Measurements from ENCODE around the gene EDIL3.

EDIL3 gene

GRCh38 chr5:84016085-84016484 lies 368.6 kb downstream of the EDIL3 start:
- H3K18ac ChIP-seq (ENCODE audit: low read length) = no peak overlapping the region
- no peaks in the 10 kb centered on the region for H3K9me3 ChIP-seq (replicated peaks in 1 of 2; ENCODE audit: control insufficient read depth in 2 of 2, insufficient read depth in 1 of 2, low read depth in 1 of 2, low read length in 2 of 2)
- no peak overlapping the region for H3K4ac ChIP-seq (ENCODE audit: low read length)
- no peak overlapping the region for H2AFZ ChIP-seq (ENCODE audit: low read length)
- WGBS, 2 donors (ENCODE audit: extremely low coverage in 2 of 2, insufficient read length in 2 of 2, insufficient replicate concordance in 1 of 2) = no CpG with 5 or more reads among the region's 3 CpGs
- H3K4me2 ChIP-seq (ENCODE audit: insufficient read depth, low read length, poor library complexity, severe bottlenecking) = no peak overlapping the region
- H3K23ac ChIP-seq (ENCODE audit: low read depth, low read length, poor library complexity) = no peak overlapping the region
- no peak overlapping the region for H2BK12ac ChIP-seq (ENCODE audit: low read length)
- H3K4me3 ChIP-seq (ENCODE audit: low read length in 2 of 2) = no peak overlapping the region
- no peak overlapping the region for H2BK120ac ChIP-seq (ENCODE audit: low read depth, low read length)
- DNase-seq (ENCODE audit: low spot score) = no peak
- no peaks in the 10 kb centered on the region for H3K27me3 ChIP-seq (ENCODE audit: control insufficient read depth in 3 of 3, insufficient read depth in 3 of 3, low read depth in 1 of 3, low read length in 3 of 3)
- H3K27ac ChIP-seq (replicated peaks; ENCODE audit: low read length) = no peak overlapping the region
- H2BK5ac ChIP-seq (ENCODE audit: low read length) = no peak overlapping the region
- no peaks in the 10 kb centered on the region for H3K79me1 ChIP-seq (ENCODE audit: low read depth, low read length)
- H3K4me1 ChIP-seq (ENCODE audit: control insufficient read depth in 2 of 2, insufficient read depth in 1 of 2, low read depth in 1 of 2, low read length in 2 of 2) = no peaks in the 10 kb centered on the region
- no peak overlapping the region for H2BK15ac ChIP-seq (ENCODE audit: low read length)
- H4K91ac ChIP-seq (ENCODE audit: low read depth, low read length, poor library complexity) = no peak overlapping the region
- H3K9ac ChIP-seq (ENCODE audit: low read depth, low read length, poor library complexity) = no peak overlapping the region
- H2AK5ac ChIP-seq (ENCODE audit: low read depth, low read length) = no peak overlapping the region
- H3K36me3 ChIP-seq (replicated peaks in 1 of 2; ENCODE audit: control insufficient read depth in 2 of 2, insufficient read depth in 2 of 2, low read length in 2 of 2) = no peaks in the 10 kb centered on the region
- no peak overlapping the region for H4K8ac ChIP-seq (ENCODE audit: low read depth, low read length)
- H3K14ac ChIP-seq (ENCODE audit: low read length) = no peak overlapping the region

GRCh38 chr5:84014966-84015365 lies 369.7 kb downstream of the EDIL3 start:
- H3K4me2 ChIP-seq (ENCODE audit: insufficient read depth, low read length, poor library complexity, severe bottlenecking) = no peak overlapping the region
- no peak overlapping the region for H3K4ac ChIP-seq (ENCODE audit: low read length)
- no peaks in the 10 kb centered on the region for H3K4me1 ChIP-seq (ENCODE audit: control insufficient read depth in 2 of 2, insufficient read depth in 1 of 2, low read depth in 1 of 2, low read length in 2 of 2)
- no peaks in the 10 kb centered on the region for H3K27me3 ChIP-seq (ENCODE audit: control insufficient read depth in 3 of 3, insufficient read depth in 3 of 3, low read depth in 1 of 3, low read length in 3 of 3)
- H3K9ac ChIP-seq (ENCODE audit: low read depth, low read length, poor library complexity) = no peak overlapping the region
- H2AFZ ChIP-seq (ENCODE audit: low read length) = no peak overlapping the region
- H3K18ac ChIP-seq (ENCODE audit: low read length) = no peak overlapping the region
- H3K9me3 ChIP-seq (replicated peaks in 1 of 2; ENCODE audit: control insufficient read depth in 2 of 2, insufficient read depth in 1 of 2, low read depth in 1 of 2, low read length in 2 of 2) = no peaks in the 10 kb centered on the region
- no peak overlapping the region for H2BK120ac ChIP-seq (ENCODE audit: low read depth, low read length)
- no peak overlapping the region for H2AK5ac ChIP-seq (ENCODE audit: low read depth, low read length)
- no peak for DNase-seq (ENCODE audit: low spot score)
- H3K4me3 ChIP-seq (ENCODE audit: low read length in 2 of 2) = no peak overlapping the region
- no peak overlapping the region for H2BK12ac ChIP-seq (ENCODE audit: low read length)
- no peak overlapping the region for H3K23ac ChIP-seq (ENCODE audit: low read depth, low read length, poor library complexity)
- no peak overlapping the region for H4K91ac ChIP-seq (ENCODE audit: low read depth, low read length, poor library complexity)
- H3K79me1 ChIP-seq (ENCODE audit: low read depth, low read length) = no peaks in the 10 kb centered on the region
- H2BK5ac ChIP-seq (ENCODE audit: low read length) = no peak overlapping the region
- no peak overlapping the region for H2BK15ac ChIP-seq (ENCODE audit: low read length)
- no peak overlapping the region for H3K27ac ChIP-seq (replicated peaks; ENCODE audit: low read length)
- no peak overlapping the region for H3K14ac ChIP-seq (ENCODE audit: low read length)
- H4K8ac ChIP-seq (ENCODE audit: low read depth, low read length) = no peak overlapping the region
- H3K36me3 ChIP-seq (replicated peaks in 1 of 2; ENCODE audit: control insufficient read depth in 2 of 2, insufficient read depth in 2 of 2, low read length in 2 of 2) = no peaks in the 10 kb centered on the region

- no peak overlapping the region for H3K18ac ChIP-seq (ENCODE audit: low read length)
- no CpG with 5 or more reads among the region's 2 CpGs for WGBS, 2 donors (ENCODE audit: extremely low coverage in 2 of 2, insufficient read length in 2 of 2, insufficient replicate concordance in 1 of 2)
- no peak overlapping the region for H2BK120ac ChIP-seq (ENCODE audit: low read depth, low read length)
- H3K36me3 ChIP-seq (replicated peaks in 1 of 2; ENCODE audit: control insufficient read depth in 2 of 2, insufficient read depth in 2 of 2, low read length in 2 of 2) = no peaks in the 10 kb centered on the region
- no peak overlapping the region for H2BK5ac ChIP-seq (ENCODE audit: low read length)
- no peak overlapping the region for H2AFZ ChIP-seq (ENCODE audit: low read length)
- H2BK12ac ChIP-seq (ENCODE audit: low read length) = no peak overlapping the region
- H3K4me3 ChIP-seq (ENCODE audit: low read length in 2 of 2) = no peak overlapping the region
- H3K4me1 ChIP-seq (ENCODE audit: control insufficient read depth in 2 of 2, insufficient read depth in 1 of 2, low read depth in 1 of 2, low read length in 2 of 2) = no peaks in the 10 kb centered on the region
- H3K9ac ChIP-seq (ENCODE audit: low read depth, low read length, poor library complexity) = no peak overlapping the region
- no peak overlapping the region for H4K91ac ChIP-seq (ENCODE audit: low read depth, low read length, poor library complexity)
- H2BK15ac ChIP-seq (ENCODE audit: low read length) = no peak overlapping the region
- no peak overlapping the region for H3K23ac ChIP-seq (ENCODE audit: low read depth, low read length, poor library complexity)
- no peaks in the 10 kb centered on the region for H3K79me1 ChIP-seq (ENCODE audit: low read depth, low read length)
- no peak overlapping the region for H3K4me2 ChIP-seq (ENCODE audit: insufficient read depth, low read length, poor library complexity, severe bottlenecking)
- no peak overlapping the region for H3K27ac ChIP-seq (replicated peaks; ENCODE audit: low read length)
- no peak overlapping the region for H3K4ac ChIP-seq (ENCODE audit: low read length)
- H3K9me3 ChIP-seq (replicated peaks in 1 of 2; ENCODE audit: control insufficient read depth in 2 of 2, insufficient read depth in 1 of 2, low read depth in 1 of 2, low read length in 2 of 2) = no peaks in the 10 kb centered on the region
- no peak overlapping the region for H2AK5ac ChIP-seq (ENCODE audit: low read depth, low read length)
- no peak overlapping the region for H3K14ac ChIP-seq (ENCODE audit: low read length)
- H3K27me3 ChIP-seq (ENCODE audit: control insufficient read depth in 3 of 3, insufficient read depth in 3 of 3, low read depth in 1 of 3, low read length in 3 of 3) = no peaks in the 10 kb centered on the region
- no peak for DNase-seq (ENCODE audit: low spot score)
- no peak overlapping the region for H4K8ac ChIP-seq (ENCODE audit: low read depth, low read length)
Observed at GRCh38 chr5:83993803-83994202, 390.9 kb downstream of the EDIL3 start.

- Histone ChIP-seq H3K4me1 (ENCODE audit: control insufficient read depth in 2 of 2, insufficient read depth in 1 of 2, low read depth in 1 of 2, low read length in 2 of 2) (no peaks in the 10 kb centered on the region), H3K9ac (ENCODE audit: low read depth, low read length, poor library complexity) (no peak overlapping the region), H4K8ac (ENCODE audit: low read depth, low read length) (no peak overlapping the region), H3K9me3 (replicated peaks in 1 of 2; ENCODE audit: control insufficient read depth in 2 of 2, insufficient read depth in 1 of 2, low read depth in 1 of 2, low read length in 2 of 2) (no peaks in the 10 kb centered on the region), H3K79me1 (ENCODE audit: low read depth, low read length) (no peaks in the 10 kb centered on the region), H3K23ac (ENCODE audit: low read depth, low read length, poor library complexity) (no peak overlapping the region), H3K4me3 (ENCODE audit: low read length in 2 of 2) (no peak overlapping the region), H2BK120ac (ENCODE audit: low read depth, low read length) (no peak overlapping the region), H3K14ac (ENCODE audit: low read length) (no peak overlapping the region), H3K27me3 (ENCODE audit: control insufficient read depth in 3 of 3, insufficient read depth in 3 of 3, low read depth in 1 of 3, low read length in 3 of 3) (no peaks in the 10 kb centered on the region), H2BK5ac (ENCODE audit: low read length) (no peak overlapping the region), H2AK5ac (ENCODE audit: low read depth, low read length) (no peak overlapping the region), H4K91ac (ENCODE audit: low read depth, low read length, poor library complexity) (no peak overlapping the region), H2AFZ (ENCODE audit: low read length) (no peak overlapping the region), H3K27ac (replicated peaks; ENCODE audit: low read length) (no peak overlapping the region), H2BK12ac (ENCODE audit: low read length) (no peak overlapping the region), H3K36me3 (replicated peaks in 1 of 2; ENCODE audit: control insufficient read depth in 2 of 2, insufficient read depth in 2 of 2, low read length in 2 of 2) (no peaks in the 10 kb centered on the region), H2BK15ac (ENCODE audit: low read length) (no peak overlapping the region), H3K4ac (ENCODE audit: low read length) (no peak overlapping the region), H3K18ac (ENCODE audit: low read length) (no peak overlapping the region), H3K4me2 (ENCODE audit: insufficient read depth, low read length, poor library complexity, severe bottlenecking) (no peak overlapping the region)
- DNase-seq (ENCODE audit: low spot score) = no peak
- no CpG with 5 or more reads among the region's 9 CpGs for WGBS, 2 donors (ENCODE audit: extremely low coverage in 2 of 2, insufficient read length in 2 of 2, insufficient replicate concordance in 1 of 2)
Observed at GRCh38 chr5:83991566-83992224, 393.0 kb downstream of the EDIL3 start.

All from neuronal stem cell (in vitro differentiated cells).